H9 (cell line): ENCODE measurements around the gene TMEM114. TPM values are rescaled to one million over a fixed set of nuclear protein-coding genes. Genes with fewer than 3 reads are reported as not detected.

Experiments
- DNase-seq: peaks from one replicate; pipeline ENCODE4 v3.0.0-alpha.2; 2017
- H2AFZ ChIP-seq: one replicate; pipeline ENCODE4 v1.6.1; 2013; ENCODE audit warnings: mild to moderate bottlenecking, low read length, control low read depth, moderate library complexity
- H2AK5ac ChIP-seq: 2 replicates; pipeline ENCODE4 v1.6.1; 2013; ENCODE audit warnings: low read length, control low read depth, mixed read lengths; ENCODE audit not compliant: insufficient read length
- H2BK120ac ChIP-seq: one replicate; pipeline ENCODE4 v1.6.1; 2013; ENCODE audit warnings: low read depth, mild to moderate bottlenecking, low read length, control low read depth, inconsistent platforms; ENCODE audit not compliant: poor library complexity, severe bottlenecking
- H2BK12ac ChIP-seq: 2 replicates; pipeline ENCODE4 v1.6.1; 2013; ENCODE audit warnings: low read length, control low read depth, mixed read lengths, low read depth; ENCODE audit not compliant: insufficient read length
- H2BK15ac ChIP-seq: 2 replicates; pipeline ENCODE4 v1.6.1; 2013; ENCODE audit warnings: low read depth, low read length, control low read depth
- H2BK20ac ChIP-seq: one replicate; pipeline ENCODE4 v1.6.1; 2013; ENCODE audit warnings: low read depth, mild to moderate bottlenecking, low read length, control low read depth, inconsistent platforms; ENCODE audit not compliant: poor library complexity, severe bottlenecking
- H2BK5ac ChIP-seq: 2 replicates; pipeline ENCODE4 v1.6.1; 2013; ENCODE audit warnings: low read length, control low read depth, mixed read lengths; ENCODE audit not compliant: insufficient read length
- H3K14ac ChIP-seq: 2 replicates; pipeline ENCODE4 v1.6.1; 2013; ENCODE audit warnings: low read length, control low read depth; ENCODE audit not compliant: insufficient read depth
- H3K18ac ChIP-seq: 2 replicates; pipeline ENCODE4 v1.6.1; 2013; ENCODE audit warnings: low read depth, mild to moderate bottlenecking, mixed read lengths, low read length, control low read depth; ENCODE audit not compliant: insufficient read length
- H3K23ac ChIP-seq: 2 replicates; pipeline ENCODE4 v1.6.1; 2013; ENCODE audit warnings: low read length, control low read depth, mixed read lengths, low read depth; ENCODE audit not compliant: insufficient read length
- H3K23me2 ChIP-seq: 2 replicates; pipeline ENCODE4 v1.6.1; 2013; ENCODE audit warnings: low read depth, mild to moderate bottlenecking, mixed read lengths, low read length, control low read depth; ENCODE audit not compliant: insufficient read length, poor library complexity, severe bottlenecking
- H3K27ac ChIP-seq: 2 replicates; pipeline ENCODE4 v1.5.1; 2013; ENCODE audit warnings: low read length, control low read depth, mixed read lengths, low read depth; ENCODE audit not compliant: insufficient read length
- H3K27me3 ChIP-seq: 2 replicates; pipeline ENCODE4 v1.6.1; 2013; ENCODE audit warnings: low read length, control low read depth, inconsistent platforms; ENCODE audit not compliant: insufficient read depth
- H3K4ac ChIP-seq: 2 replicates; pipeline ENCODE4 v1.6.1; 2013; ENCODE audit warnings: low read depth, mild to moderate bottlenecking, control low read depth, inconsistent platforms, low read length, moderate library complexity
- H3K4me1 ChIP-seq: 2 replicates; pipeline ENCODE4 v1.6.1; 2013; ENCODE audit warnings: low read length, control low read depth, inconsistent platforms; ENCODE audit not compliant: insufficient read depth
- H3K4me2 ChIP-seq: 2 replicates; pipeline ENCODE4 v1.6.1; 2013; ENCODE audit warnings: low read length, control low read depth, mixed read lengths; ENCODE audit not compliant: insufficient read length, insufficient read depth
- H3K56ac ChIP-seq: 2 replicates; pipeline ENCODE4 v1.6.1; 2013; ENCODE audit warnings: low read depth, mild to moderate bottlenecking, mixed read lengths, low read length, control low read depth; ENCODE audit not compliant: insufficient read length
- H3K79me1 ChIP-seq: 2 replicates; pipeline ENCODE4 v1.6.1; 2013; ENCODE audit warnings: low read depth, mild to moderate bottlenecking, moderate library complexity, low read length, control low read depth, inconsistent platforms; ENCODE audit not compliant: insufficient read depth, poor library complexity, severe bottlenecking
- H3K79me2 ChIP-seq: 2 replicates; pipeline ENCODE4 v1.6.1; 2013; ENCODE audit warnings: low read length, control low read depth, inconsistent platforms; ENCODE audit not compliant: insufficient read depth
- H3K9ac ChIP-seq: 2 replicates; pipeline ENCODE4 v1.6.1; 2013; ENCODE audit warnings: low read length, control low read depth, mixed read lengths; ENCODE audit not compliant: insufficient read length; ENCODE audit errors: extremely low read depth
- H3K9me3 ChIP-seq: one replicate; pipeline ENCODE4 v1.6.1; 2013; ENCODE audit warnings: low read depth, low read length, inconsistent platforms; ENCODE audit not compliant: control insufficient read depth
- H3T11ph ChIP-seq: one replicate; pipeline ENCODE4 v1.6.1; 2013; ENCODE audit warnings: mild to moderate bottlenecking, low read length, control low read depth, inconsistent platforms
- H4K20me1 ChIP-seq: one replicate; pipeline ENCODE4 v1.6.1; 2013; ENCODE audit not compliant: control insufficient read depth, insufficient read length, insufficient read depth
- H4K5ac ChIP-seq: 2 replicates; pipeline ENCODE4 v1.6.1; 2013; ENCODE audit warnings: low read depth, mild to moderate bottlenecking, mixed read lengths, low read length, control low read depth; ENCODE audit not compliant: insufficient read length
- H4K8ac ChIP-seq: replicated peaks from 2 replicates; pipeline ENCODE4 v1.6.1; 2013; ENCODE audit warnings: low read length, control low read depth, mixed read lengths, low read depth; ENCODE audit not compliant: insufficient read length
- H4K91ac ChIP-seq: 2 replicates; pipeline ENCODE4 v1.6.1; 2013; ENCODE audit warnings: low read depth, mild to moderate bottlenecking, moderate library complexity, mixed read lengths, low read length, control low read depth; ENCODE audit not compliant: insufficient read length
- H3K27ac Mint-ChIP-seq, 3 experiments: 2 replicates in 2 of 3; 3 replicates in 1 of 3; pipeline ENCODE4 v1.8.0; 2020 to 2021; ENCODE audit warnings: mixed read lengths in 3 of 3, mild to moderate bottlenecking in 1 of 3, moderate library complexity in 1 of 3
- H3K27me3 Mint-ChIP-seq: 2 replicates; pipeline ENCODE4 v1.8.0; 2021; ENCODE audit warnings: low read depth, mild to moderate bottlenecking, moderate library complexity, mixed read lengths
- H3K36me3 Mint-ChIP-seq, 3 experiments: 2 replicates in 2 of 3; 3 replicates in 1 of 3; pipeline ENCODE4 v1.8.0; 2020 to 2021; ENCODE audit warnings: low read depth in 3 of 3, mixed read lengths in 3 of 3; ENCODE audit not compliant: insufficient read depth in 1 of 3
- H3K4me1 Mint-ChIP-seq, 2 experiments: 2 replicates each; pipeline ENCODE4 v1.8.0; 2020; ENCODE audit warnings: mixed read lengths in 2 of 2
- H3K4me3 Mint-ChIP-seq, 2 experiments: 2 replicates in 1 of 2; 3 replicates in 1 of 2; pipeline ENCODE4 v1.8.0; 2020 to 2021; ENCODE audit warnings: mild to moderate bottlenecking in 2 of 2, mixed read lengths in 2 of 2, moderate library complexity in 1 of 2
- H3K9me3 Mint-ChIP-seq, 2 experiments: 2 replicates in 1 of 2; 3 replicates in 1 of 2; pipeline ENCODE4 v1.8.0; 2020; ENCODE audit warnings: mild to moderate bottlenecking in 2 of 2, mixed read lengths in 2 of 2, moderate library complexity in 1 of 2
- WGBS: extraction: QIAGEN DNeasy Blood & Tissue Kit; methylation state at CpG from one replicate; pipeline ENCODE4 v1.1.7; 2013; ENCODE audit warnings: missing lambda C conversion rate, low lambda C conversion rate, mixed read lengths; ENCODE audit not compliant: insufficient read length; ENCODE audit errors: extremely low coverage; 5-methylcytosine and 5-hydroxymethylcytosine counted together
- total RNA-seq: library from RNA; stranded (reverse); gene quantifications from 2 replicates; pipeline ENCODE4 v1.2.1, GENCODE V29; 2021
- TF ChIP-seq, protein P1 (sequence below): fragments of 200-600 bp; sonication (generic); conservative IDR thresholded peaks from 3 replicates; pipeline ENCODE4 v1.8.0; 2021; ENCODE audit warnings: antibody characterized with exemption, mild to moderate bottlenecking

TMEM114 gene
- total RNA-seq, 1 experiment from 2014 or later: 0.33 TPM

DNA sequence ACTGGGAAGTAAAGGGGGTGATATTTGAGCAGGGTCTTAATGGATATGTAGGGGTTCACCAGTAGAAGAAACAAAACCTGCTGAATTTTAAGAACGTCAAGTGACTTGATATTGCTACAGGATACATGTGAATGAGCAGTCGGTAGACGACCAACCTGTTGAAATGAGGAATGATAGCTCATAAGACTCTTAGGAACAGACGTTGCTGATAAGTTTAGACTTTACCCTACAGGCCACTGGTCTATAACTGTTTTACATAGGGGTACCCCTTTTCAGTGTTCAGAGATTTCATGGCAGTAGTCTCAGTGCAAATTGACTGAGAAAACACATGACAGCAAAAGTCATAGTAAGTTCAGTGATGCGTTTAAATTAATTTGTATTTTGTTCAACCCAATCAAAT is 45.9 kb downstream of the TMEM114 start:
- no peak overlapping the region for H4K91ac ChIP-seq
- no peak overlapping the region for H3K4me2 ChIP-seq
- TF ChIP-seq, protein P1, sequence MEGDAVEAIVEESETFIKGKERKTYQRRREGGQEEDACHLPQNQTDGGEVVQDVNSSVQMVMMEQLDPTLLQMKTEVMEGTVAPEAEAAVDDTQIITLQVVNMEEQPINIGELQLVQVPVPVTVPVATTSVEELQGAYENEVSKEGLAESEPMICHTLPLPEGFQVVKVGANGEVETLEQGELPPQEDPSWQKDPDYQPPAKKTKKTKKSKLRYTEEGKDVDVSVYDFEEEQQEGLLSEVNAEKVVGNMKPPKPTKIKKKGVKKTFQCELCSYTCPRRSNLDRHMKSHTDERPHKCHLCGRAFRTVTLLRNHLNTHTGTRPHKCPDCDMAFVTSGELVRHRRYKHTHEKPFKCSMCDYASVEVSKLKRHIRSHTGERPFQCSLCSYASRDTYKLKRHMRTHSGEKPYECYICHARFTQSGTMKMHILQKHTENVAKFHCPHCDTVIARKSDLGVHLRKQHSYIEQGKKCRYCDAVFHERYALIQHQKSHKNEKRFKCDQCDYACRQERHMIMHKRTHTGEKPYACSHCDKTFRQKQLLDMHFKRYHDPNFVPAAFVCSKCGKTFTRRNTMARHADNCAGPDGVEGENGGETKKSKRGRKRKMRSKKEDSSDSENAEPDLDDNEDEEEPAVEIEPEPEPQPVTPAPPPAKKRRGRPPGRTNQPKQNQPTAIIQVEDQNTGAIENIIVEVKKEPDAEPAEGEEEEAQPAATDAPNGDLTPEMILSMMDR: no peak
- H3K23me2 ChIP-seq: no peaks in the 10 kb centered on the region
- H2BK20ac ChIP-seq: no peak overlapping the region
- H4K8ac ChIP-seq: no peak overlapping the region
- peaks cover 59% of the 10 kb centered on the region for H3K27me3 Mint-ChIP-seq
- H2BK15ac ChIP-seq: no peak overlapping the region
- H2AFZ ChIP-seq: no peak overlapping the region
- no peak overlapping the region for H3K23ac ChIP-seq
- H4K5ac ChIP-seq: no peak overlapping the region
- H3K56ac ChIP-seq: no peak overlapping the region
- H3K27ac ChIP-seq: no peak overlapping the region
- no peak overlapping the region for H3K4me3 Mint-ChIP-seq
- no peaks in the 10 kb centered on the region for H3K9me3 ChIP-seq
- H3K79me2 ChIP-seq: no peaks in the 10 kb centered on the region
- H3K4me1 Mint-ChIP-seq: no peaks in the 10 kb centered on the region
- no peak overlapping the region for H3T11ph ChIP-seq
- H3K79me1 ChIP-seq: no peaks in the 10 kb centered on the region
- H3K18ac ChIP-seq: no peak overlapping the region
- H2BK12ac ChIP-seq: no peak overlapping the region
- WGBS: no CpG with 5 or more reads among the region's 5 CpGs
- no peak overlapping the region for H2BK5ac ChIP-seq
- no peak overlapping the region for H3K4ac ChIP-seq
- H3K14ac ChIP-seq: no peak overlapping the region
- H3K27ac Mint-ChIP-seq: no peak overlapping the region
- H3K9me3 Mint-ChIP-seq: no peaks in the 10 kb centered on the region
- no peak overlapping the region for H2BK120ac ChIP-seq
- H3K27me3 ChIP-seq: no peaks in the 10 kb centered on the region
- no peak overlapping the region for H3K9ac ChIP-seq
- no peak for DNase-seq
- no peaks in the 10 kb centered on the region for H3K4me1 ChIP-seq
- H3K36me3 Mint-ChIP-seq: no peaks in the 10 kb centered on the region
- no peaks in the 10 kb centered on the region for H4K20me1 ChIP-seq
- H2AK5ac ChIP-seq: no peak overlapping the region
